Activated T-cell treated with anti-CD3 and anti-CD28 coated beads, Interleukin-2, amount 50 U/mL, for 24 hours (primary cell): ENCODE measurements around the gene STK11.

Source experiments
- DNase-seq: peaks from one replicate; pipeline ENCODE4 v3.0.0-alpha.2; 2020
- H3K27ac Mint-ChIP-seq: 2 replicates; pipeline ENCODE4 v1.8.0; 2020; ENCODE audit warnings: mild to moderate bottlenecking, mixed read lengths
- H3K27me3 Mint-ChIP-seq: 2 replicates; pipeline ENCODE4 v1.8.0; 2020; ENCODE audit warnings: mixed read lengths
- H3K36me3 Mint-ChIP-seq: 2 replicates; pipeline ENCODE4 v1.8.0; 2020; ENCODE audit warnings: low read depth, mixed read lengths
- H3K4me1 Mint-ChIP-seq: 2 replicates; pipeline ENCODE4 v1.8.0; 2020; ENCODE audit warnings: low read depth, mixed read lengths
- H3K4me3 Mint-ChIP-seq: 2 replicates; pipeline ENCODE4 v1.8.0; 2020; ENCODE audit warnings: mild to moderate bottlenecking, moderate library complexity, mixed read lengths
- H3K9me3 Mint-ChIP-seq: 2 replicates; pipeline ENCODE4 v1.8.0; 2020; ENCODE audit warnings: mixed read lengths

The STK11 gene

GRCh38 chr19:1164684-1165531 lies 40.7 kb upstream of the STK11 start:
- DNase-seq, result no peak
- H3K27ac Mint-ChIP-seq, result no peak overlapping the region
- H3K4me1 Mint-ChIP-seq, result peaks cover 13% of the 10 kb centered on the region
- H3K4me3 Mint-ChIP-seq, result no peak overlapping the region
- H3K36me3 Mint-ChIP-seq, result peaks cover 11% of the 10 kb centered on the region
- H3K27me3 Mint-ChIP-seq, result no peaks in the 10 kb centered on the region
- no peaks in the 10 kb centered on the region for H3K9me3 Mint-ChIP-seq

- Mint-ChIP-seq H3K4me1 (peaks cover 28% of the 10 kb centered on the region), H3K4me3 (no peak overlapping the region), H3K9me3 (no peaks in the 10 kb centered on the region), H3K27me3 (no peaks in the 10 kb centered on the region), H3K27ac (no peak overlapping the region), H3K36me3 (peaks cover 19% of the 10 kb centered on the region)
- no peak for DNase-seq
Measured at GRCh38 chr19:1166872-1167573, 38.6 kb upstream of the STK11 start.

DNA sequence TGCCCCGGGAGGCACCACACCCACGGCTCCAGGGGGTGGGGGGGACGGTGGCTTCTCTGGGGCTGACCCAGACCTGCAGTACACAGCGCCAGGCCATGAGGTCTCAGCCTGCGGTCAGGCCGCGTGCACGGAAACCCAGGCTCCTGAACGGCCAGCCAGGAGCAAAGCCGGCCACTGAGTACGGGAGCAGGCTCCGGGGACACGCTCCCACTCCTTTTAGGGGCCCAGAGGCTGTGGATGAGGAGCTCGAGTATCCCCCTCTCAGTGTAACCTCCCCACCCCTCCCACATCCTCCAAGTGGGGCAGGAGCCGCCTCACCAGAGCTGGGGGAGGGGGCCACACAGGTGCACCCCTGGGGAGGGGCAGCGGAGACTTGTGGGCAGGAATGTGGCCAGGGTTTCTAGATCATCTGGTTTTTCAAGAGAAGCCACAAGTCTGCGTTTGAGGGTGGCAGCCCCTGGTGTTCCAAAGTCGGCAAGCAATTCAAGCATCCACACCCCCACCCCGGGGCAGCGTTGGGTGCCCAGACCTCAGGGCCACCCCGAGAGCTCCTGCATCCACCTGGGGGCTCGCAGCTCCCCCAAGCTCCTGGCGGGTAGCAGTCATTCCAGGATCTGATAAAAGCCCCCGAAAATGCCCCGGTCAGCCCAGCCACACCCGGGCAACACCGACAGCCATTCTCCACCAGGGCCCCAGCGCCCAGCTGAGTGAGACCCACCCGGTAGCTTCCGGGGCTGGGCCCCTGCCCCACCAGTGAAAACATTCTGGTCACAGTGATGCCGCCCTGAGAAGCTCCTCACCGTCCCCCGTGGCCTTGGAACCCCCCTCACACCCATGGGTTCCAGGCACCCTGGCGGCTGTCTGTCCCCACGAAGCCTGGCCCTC lies 37.6 kb upstream of the STK11 start:
- peaks cover 31% of the 10 kb centered on the region for H3K4me1 Mint-ChIP-seq
- H3K27me3 Mint-ChIP-seq, result no peaks in the 10 kb centered on the region
- H3K9me3 Mint-ChIP-seq, result no peaks in the 10 kb centered on the region
- DNase-seq, result no peak
- H3K4me3 Mint-ChIP-seq, result no peak overlapping the region
- H3K27ac Mint-ChIP-seq, result no peak overlapping the region
- peaks cover 19% of the 10 kb centered on the region for H3K36me3 Mint-ChIP-seq

GRCh38 chr19:1168572-1169410 lies 36.8 kb upstream of the STK11 start:
- Mint-ChIP-seq H3K4me3 (no peak overlapping the region), H3K9me3 (no peaks in the 10 kb centered on the region), H3K4me1 (peaks cover 29% of the 10 kb centered on the region), H3K27me3 (no peaks in the 10 kb centered on the region), H3K27ac (peak overlapping the region; percentile 73), H3K36me3 (peaks cover 21% of the 10 kb centered on the region)
- DNase-seq, result no peak

- Mint-ChIP-seq H3K9me3 (no peaks in the 10 kb centered on the region), H3K36me3 (peaks cover 21% of the 10 kb centered on the region), H3K4me3 (no peak overlapping the region), H3K4me1 (peaks cover 31% of the 10 kb centered on the region), H3K27me3 (no peaks in the 10 kb centered on the region), H3K27ac (no peak overlapping the region)
- no peak for DNase-seq
Measured at GRCh38 chr19:1169411-1169791, 36.2 kb upstream of the STK11 start.

- H3K36me3 Mint-ChIP-seq, result peaks cover 21% of the 10 kb centered on the region
- peaks cover 38% of the 10 kb centered on the region for H3K4me1 Mint-ChIP-seq
- H3K27me3 Mint-ChIP-seq, result no peaks in the 10 kb centered on the region
- no peaks in the 10 kb centered on the region for H3K9me3 Mint-ChIP-seq
- H3K27ac Mint-ChIP-seq, result peak overlapping the region; percentile 27
- no peak overlapping the region for H3K4me3 Mint-ChIP-seq
- DNase-seq, result no peak
Measured at GRCh38 chr19:1169921-1170885, 35.4 kb upstream of the STK11 start.

DNA sequence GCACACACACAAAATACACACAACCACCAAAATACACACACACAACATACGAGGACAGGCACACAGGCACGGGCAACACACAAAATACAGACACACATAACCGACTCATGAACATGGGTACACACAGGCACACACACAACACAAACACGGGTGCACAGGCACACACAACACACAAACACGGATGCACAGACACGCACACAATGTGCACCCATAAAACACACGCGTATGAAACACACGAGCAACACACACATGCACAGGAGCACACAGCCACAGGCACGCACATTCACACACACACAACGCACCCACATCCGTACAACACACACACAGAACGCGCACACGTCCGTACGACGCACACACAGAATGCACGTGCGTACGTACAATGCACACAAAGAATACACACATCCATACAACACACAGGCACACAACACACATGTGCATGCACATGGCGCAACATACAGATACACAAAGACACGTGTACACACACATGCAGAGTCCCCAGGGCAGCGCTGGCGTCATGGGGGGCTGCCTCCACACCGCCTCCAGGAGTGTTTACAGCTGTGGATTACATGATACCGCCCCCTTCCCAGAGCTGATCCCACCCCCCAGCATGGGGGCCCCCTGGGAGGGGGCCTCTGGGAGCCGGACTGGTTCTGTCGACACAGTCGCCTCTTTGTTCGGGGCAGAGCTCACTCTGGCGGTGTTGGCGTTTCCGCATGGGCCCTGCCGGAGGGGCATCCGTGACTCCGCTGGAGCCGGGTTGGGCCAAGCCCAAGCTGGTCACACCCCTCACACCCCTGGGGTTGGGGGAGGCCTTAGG lies 34.4 kb upstream of the STK11 start:
- Mint-ChIP-seq H3K4me1 (peaks cover 41% of the 10 kb centered on the region), H3K27ac (peak overlapping the region; percentile 27), H3K4me3 (no peak overlapping the region), H3K36me3 (peaks cover 21% of the 10 kb centered on the region), H3K9me3 (no peaks in the 10 kb centered on the region), H3K27me3 (no peaks in the 10 kb centered on the region)
- DNase-seq, result no peak

DNA sequence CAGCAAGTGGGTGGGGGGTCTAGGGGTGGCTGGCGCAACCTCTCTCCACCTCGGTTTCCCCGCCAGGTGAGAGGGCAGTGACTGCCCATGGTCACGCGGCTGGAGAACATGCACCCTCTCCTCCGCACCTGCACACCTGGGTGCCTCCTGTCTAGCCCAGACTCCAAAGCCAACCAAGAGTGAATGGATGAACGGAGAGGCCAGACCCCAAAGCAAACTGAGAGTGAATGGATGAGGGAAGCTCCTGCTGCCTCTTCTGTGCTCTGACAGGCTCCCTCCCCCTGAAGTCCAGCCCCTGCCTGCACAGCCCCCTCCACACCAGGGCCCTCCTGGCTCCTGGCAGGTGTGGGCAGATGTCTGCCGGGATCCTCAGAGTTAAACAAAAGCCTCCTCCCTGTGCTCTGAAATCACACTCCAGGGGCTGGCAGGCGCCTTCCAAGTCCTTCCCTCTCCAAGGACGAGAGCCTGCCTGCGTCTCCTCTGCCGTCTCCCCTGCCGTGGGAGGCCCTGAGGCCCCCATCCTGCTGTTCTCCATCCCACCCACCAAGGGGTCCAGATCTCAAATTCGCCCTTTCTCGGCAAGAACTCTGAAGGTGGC lies 33.7 kb upstream of the STK11 start:
- H3K4me3 Mint-ChIP-seq, result peak overlapping the region; percentile 88
- peaks cover 18% of the 10 kb centered on the region for H3K36me3 Mint-ChIP-seq
- peaks cover 41% of the 10 kb centered on the region for H3K4me1 Mint-ChIP-seq
- DNase-seq, result no peak
- no peaks in the 10 kb centered on the region for H3K27me3 Mint-ChIP-seq
- H3K9me3 Mint-ChIP-seq, result no peaks in the 10 kb centered on the region
- peak overlapping the region; percentile 97 for H3K27ac Mint-ChIP-seq

GRCh38 chr19:1172353-1173158 lies 33.0 kb upstream of the STK11 start:
- Mint-ChIP-seq H3K4me1 (peaks cover 41% of the 10 kb centered on the region), H3K4me3 (peak overlapping the region; percentile 88), H3K36me3 (peaks cover 17% of the 10 kb centered on the region), H3K9me3 (no peaks in the 10 kb centered on the region), H3K27ac (peak overlapping the region; percentile 97), H3K27me3 (no peaks in the 10 kb centered on the region)
- DNase-seq, result no peak

- H3K27me3 Mint-ChIP-seq, result no peaks in the 10 kb centered on the region
- H3K36me3 Mint-ChIP-seq, result peaks cover 17% of the 10 kb centered on the region
- H3K27ac Mint-ChIP-seq, result peak overlapping the region; percentile 97
- H3K9me3 Mint-ChIP-seq, result no peaks in the 10 kb centered on the region
- DNase-seq, result peak; percentile 53
- peak overlapping the region; percentile 88 for H3K4me3 Mint-ChIP-seq
- H3K4me1 Mint-ChIP-seq, result peaks cover 41% of the 10 kb centered on the region
Measured at GRCh38 chr19:1173159-1173844, 32.3 kb upstream of the STK11 start.
